ENCODE data around the gene C1QL1. TPM values are rescaled to one million over a fixed set of nuclear protein-coding genes. Genes with fewer than 3 reads are reported as not detected.

The C1QL1 gene
- total RNA-seq, 1 donor from 2014 or later: not detected

GRCh38 chr17:44967026-44967906 lies 837 bp downstream of the C1QL1 start:
- H3K9ac ChIP-seq: no peak overlapping the region
- no peaks in the 10 kb centered on the region for H3K9me3 ChIP-seq (ENCODE audit: low read depth)
- Mint-ChIP-seq H3K9me3 (no peaks in the 10 kb centered on the region), H3K36me3 (no peaks in the 10 kb centered on the region), H3K4me3 (peak overlapping the region; percentile 71), H3K27ac (no peak overlapping the region), H3K4me1 (peaks cover 33% of the 10 kb centered on the region), H3K27me3 (ENCODE audit: insufficient read depth, low read depth) (peaks cover 59% of the 10 kb centered on the region)
- H3K4me1 ChIP-seq: peaks cover 28% of the 10 kb centered on the region
- no peak overlapping the region for H3K27ac ChIP-seq
- H3K4me2 ChIP-seq: peak overlapping the region; percentile 63
- no peak overlapping the region for H2AFZ ChIP-seq (replicated peaks)
- peaks cover 55% of the 10 kb centered on the region for H3F3A ChIP-seq (ENCODE audit: low read depth)
- peaks cover 83% of the 10 kb centered on the region for H3K27me3 ChIP-seq
- H3K4me3 ChIP-seq: peak overlapping the region; percentile 31
- peak; percentile 99 for TF ChIP-seq EZH2 (IDR thresholded peaks at IDR 0.05)
- TF ChIP-seq CTCF (IDR thresholded peaks at IDR 0.05): no peak
- peak; percentile 98 for TF ChIP-seq EZH2phosphoT487 (IDR thresholded peaks at IDR 0.05)
- H4K20me1 ChIP-seq (ENCODE audit: low read depth): peaks cover 7% of the 10 kb centered on the region
- no peaks in the 10 kb centered on the region for H3K36me3 ChIP-seq
- no peaks in the 10 kb centered on the region for H3K79me2 ChIP-seq (ENCODE audit: low read depth)
- peak; percentile 34 for DNase-seq (ENCODE audit: low spot score)

- Mint-ChIP-seq H3K36me3 (no peaks in the 10 kb centered on the region), H3K4me1 (peaks cover 29% of the 10 kb centered on the region), H3K27me3 (ENCODE audit: insufficient read depth, low read depth) (peaks cover 55% of the 10 kb centered on the region), H3K4me3 (peak overlapping the region; percentile 71), H3K9me3 (no peaks in the 10 kb centered on the region), H3K27ac (no peak overlapping the region)
- Histone ChIP-seq H4K20me1 (ENCODE audit: low read depth) (peaks cover 7% of the 10 kb centered on the region), H3K36me3 (no peaks in the 10 kb centered on the region), H3K27me3 (peaks cover 75% of the 10 kb centered on the region), H3K9ac (no peak overlapping the region), H3K27ac (no peak overlapping the region), H3K79me2 (ENCODE audit: low read depth) (no peaks in the 10 kb centered on the region), H3K4me2 (peak overlapping the region; percentile 63), H3K9me3 (ENCODE audit: low read depth) (no peaks in the 10 kb centered on the region), H2AFZ (replicated peaks) (no peak overlapping the region), H3K4me3 (peak overlapping the region; percentile 31), H3F3A (ENCODE audit: low read depth) (peaks cover 48% of the 10 kb centered on the region), H3K4me1 (peaks cover 24% of the 10 kb centered on the region)
- no peak for TF ChIP-seq EZH2phosphoT487 (IDR thresholded peaks at IDR 0.05)
- no peak for TF ChIP-seq EZH2 (IDR thresholded peaks at IDR 0.05)
- no peak for TF ChIP-seq CTCF (IDR thresholded peaks at IDR 0.05)
- DNase-seq (ENCODE audit: low spot score): peak; percentile 24
Measured at GRCh38 chr17:44966348-44967025, 1.6 kb downstream of the C1QL1 start.

- Mint-ChIP-seq H3K9me3 (no peaks in the 10 kb centered on the region), H3K4me3 (peak overlapping the region; percentile 1), H3K27me3 (ENCODE audit: insufficient read depth, low read depth) (peaks cover 55% of the 10 kb centered on the region), H3K4me1 (peaks cover 29% of the 10 kb centered on the region), H3K36me3 (no peaks in the 10 kb centered on the region), H3K27ac (no peak overlapping the region)
- H3K9ac ChIP-seq: no peak overlapping the region
- no peaks in the 10 kb centered on the region for H3K36me3 ChIP-seq
- TF ChIP-seq EZH2 (IDR thresholded peaks at IDR 0.05): no peak
- no peak for TF ChIP-seq EZH2phosphoT487 (IDR thresholded peaks at IDR 0.05)
- TF ChIP-seq CTCF (IDR thresholded peaks at IDR 0.05): no peak
- peaks cover 21% of the 10 kb centered on the region for H3K4me1 ChIP-seq
- H3K27ac ChIP-seq: no peak overlapping the region
- no peaks in the 10 kb centered on the region for H3K79me2 ChIP-seq (ENCODE audit: low read depth)
- no peak for DNase-seq (ENCODE audit: low spot score)
- peaks cover 7% of the 10 kb centered on the region for H4K20me1 ChIP-seq (ENCODE audit: low read depth)
- peaks cover 67% of the 10 kb centered on the region for H3K27me3 ChIP-seq
- peaks cover 39% of the 10 kb centered on the region for H3F3A ChIP-seq (ENCODE audit: low read depth)
- no peak overlapping the region for H2AFZ ChIP-seq (replicated peaks)
- no peak overlapping the region for H3K4me3 ChIP-seq
- H3K9me3 ChIP-seq (ENCODE audit: low read depth): no peaks in the 10 kb centered on the region
- no peak overlapping the region for H3K4me2 ChIP-seq
Measured at GRCh38 chr17:44965481-44966234, 2.4 kb downstream of the C1QL1 start.

Data from neural progenitor cell (in vitro differentiated cells).